HG03354 (cell line): ENCODE measurements around the gene MATK.
"Not testable (repeated sequence)": the region's sequence is repeated elsewhere in the genome, so short reads cannot be mapped to it uniquely, and the experiment has no call there.

Source experiments
- ATAC-seq: cut with Tn5 transposase; IDR thresholded peaks from one replicate; pipeline ENCODE4 v1.9.1; 2021; ENCODE audit warnings: mild to moderate bottlenecking; ENCODE audit not compliant: unreplicated experiment, poor library complexity, severe bottlenecking

The MATK gene

GRCh38 chr19:3817761-3818160, 31.6 kb upstream of the MATK start:
- ATAC-seq, result no peak

- no peak for ATAC-seq
Observed at GRCh38 chr19:3816566-3817218, 30.5 kb upstream of the MATK start.

DNA sequence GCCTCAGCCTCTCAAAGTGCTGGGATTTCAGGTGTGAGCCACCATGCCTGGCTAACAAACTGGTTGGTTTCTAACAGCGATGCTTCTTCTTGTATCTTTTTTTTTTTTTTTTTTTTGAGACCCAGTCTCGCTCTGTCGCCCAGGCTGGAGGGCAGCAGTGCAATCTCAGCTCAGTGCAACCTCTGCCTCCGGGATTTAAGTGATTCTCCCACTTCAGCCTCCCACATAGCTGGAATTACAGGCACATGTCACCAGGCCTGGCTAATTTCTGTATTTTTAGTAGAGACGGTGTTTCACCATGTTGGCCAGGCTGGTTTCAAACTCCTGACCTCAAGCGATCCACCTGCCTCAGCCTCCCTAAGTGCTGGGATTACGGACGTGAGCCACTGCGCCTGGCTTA, 30.0 kb upstream of the MATK start:
- ATAC-seq, result not testable (repeated sequence)

GRCh38 chr19:3814648-3815047, 28.5 kb upstream of the MATK start:
- no peak for ATAC-seq

DNA sequence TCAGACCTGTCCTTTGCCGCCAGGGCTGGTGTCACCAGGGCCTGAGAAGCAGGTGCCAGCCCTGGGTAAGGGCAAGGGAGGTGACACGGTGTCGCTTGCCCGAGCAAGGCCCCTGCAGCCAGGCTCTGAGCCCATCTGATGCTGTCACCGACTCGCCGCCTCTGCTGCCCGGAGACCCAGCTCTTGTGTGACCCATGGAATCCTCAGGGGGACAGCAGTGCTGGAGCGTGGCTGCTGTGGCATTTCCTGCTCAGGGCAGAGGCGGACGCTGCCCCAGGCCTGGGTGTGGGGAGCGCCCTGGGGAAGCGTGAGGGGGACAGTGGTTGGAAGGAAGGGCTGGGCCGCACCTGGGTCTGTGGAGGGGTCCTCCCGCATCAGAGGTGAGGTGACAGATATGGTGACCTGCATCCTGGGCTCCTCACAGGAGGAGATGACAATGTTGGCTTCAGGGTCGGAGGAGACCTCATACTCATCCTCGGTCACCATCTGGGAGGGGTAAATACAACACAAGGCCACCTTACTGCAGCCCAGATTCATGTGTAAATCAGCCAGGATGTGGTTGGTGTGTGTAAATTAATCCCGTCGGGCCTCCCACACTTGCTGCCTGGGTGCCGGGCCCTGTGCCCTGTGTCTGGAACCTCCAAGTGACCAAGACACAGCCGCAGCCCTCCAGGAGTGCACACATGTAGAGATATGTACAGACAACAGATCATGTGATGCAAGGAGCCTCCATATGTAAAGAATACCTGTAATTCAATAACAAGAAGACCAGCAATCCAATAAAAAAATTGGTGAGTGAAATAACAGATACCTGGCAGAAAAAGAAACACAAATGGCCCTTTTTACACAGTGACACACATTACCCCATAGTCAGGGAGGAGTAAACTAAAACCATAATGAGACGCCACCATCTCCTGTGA, 27.6 kb upstream of the MATK start:
- ATAC-seq, result no peak

DNA sequence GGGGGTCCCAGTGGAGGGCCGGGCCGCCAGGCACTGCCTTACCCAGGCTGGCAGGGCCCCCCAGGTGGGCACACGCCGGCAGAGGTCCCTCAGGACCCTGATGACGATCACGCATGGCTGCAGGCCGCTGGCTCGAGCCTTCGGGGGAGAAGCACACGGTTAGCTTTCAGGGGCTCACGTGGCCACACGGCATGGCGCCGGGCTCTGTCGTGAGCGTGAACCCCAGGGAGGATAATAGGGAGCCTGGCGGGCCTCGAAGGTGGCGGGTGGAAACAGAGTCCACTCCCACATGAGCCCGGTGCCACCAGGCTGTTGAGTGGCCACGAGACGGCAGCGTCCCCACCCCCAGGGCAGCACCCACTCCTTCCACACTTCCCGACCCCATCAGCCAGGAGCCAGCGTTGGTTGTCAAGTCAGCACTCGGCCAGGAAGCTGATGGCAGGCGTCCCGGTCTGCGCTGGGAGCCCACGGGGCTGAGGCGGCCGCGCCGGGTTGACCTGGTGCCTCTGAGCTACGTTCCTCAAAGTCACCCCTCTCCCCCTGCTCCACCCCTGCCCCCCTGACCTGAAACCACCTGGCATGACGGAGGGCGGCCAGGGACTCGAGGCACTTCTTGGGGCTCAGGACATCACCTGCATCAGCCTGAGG, 24.7 kb upstream of the MATK start:
- no peak for ATAC-seq

- ATAC-seq, result no peak
Observed at GRCh38 chr19:3809881-3810707, 23.9 kb upstream of the MATK start.

DNA sequence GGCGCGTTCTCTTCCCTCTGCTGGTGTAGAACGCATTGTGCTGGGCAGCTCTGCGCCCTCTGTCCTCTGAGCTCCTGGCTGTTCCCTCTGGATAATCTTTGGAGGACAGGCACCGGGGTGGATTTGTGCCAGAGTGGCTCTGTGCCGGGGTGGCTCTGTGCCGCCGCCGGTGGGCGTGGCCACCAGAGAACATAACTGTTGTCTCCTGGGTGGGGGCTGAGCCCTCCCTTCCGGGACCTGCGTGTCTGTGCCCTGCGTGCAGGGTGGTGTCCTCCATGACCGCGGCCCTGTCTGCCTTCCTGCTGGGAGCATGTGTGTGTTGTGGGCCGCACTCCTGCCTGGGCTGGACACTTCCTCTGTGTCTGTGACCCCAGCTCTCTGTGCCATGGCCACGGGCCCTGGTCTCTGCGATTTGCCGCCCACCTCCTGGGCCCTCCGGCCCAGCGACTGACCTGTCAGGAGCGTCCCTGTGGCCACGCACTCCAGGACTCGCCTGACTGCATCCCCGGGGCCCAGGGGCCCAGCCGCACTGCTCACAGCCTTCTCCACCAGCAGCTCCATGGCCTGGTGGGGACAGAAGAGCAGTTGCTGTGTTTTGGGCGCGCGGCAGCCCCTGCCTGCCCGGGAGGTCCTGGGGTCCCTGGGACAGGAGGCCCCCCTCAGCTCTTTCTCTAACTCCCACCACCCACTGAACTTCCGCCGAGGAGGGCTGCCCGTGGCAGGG, 22.4 kb upstream of the MATK start:
- no peak for ATAC-seq

GRCh38 chr19:3807574-3808354, 21.6 kb upstream of the MATK start:
- no peak for ATAC-seq

- no peak for ATAC-seq
Observed at GRCh38 chr19:3807131-3807480, 20.9 kb upstream of the MATK start.

DNA sequence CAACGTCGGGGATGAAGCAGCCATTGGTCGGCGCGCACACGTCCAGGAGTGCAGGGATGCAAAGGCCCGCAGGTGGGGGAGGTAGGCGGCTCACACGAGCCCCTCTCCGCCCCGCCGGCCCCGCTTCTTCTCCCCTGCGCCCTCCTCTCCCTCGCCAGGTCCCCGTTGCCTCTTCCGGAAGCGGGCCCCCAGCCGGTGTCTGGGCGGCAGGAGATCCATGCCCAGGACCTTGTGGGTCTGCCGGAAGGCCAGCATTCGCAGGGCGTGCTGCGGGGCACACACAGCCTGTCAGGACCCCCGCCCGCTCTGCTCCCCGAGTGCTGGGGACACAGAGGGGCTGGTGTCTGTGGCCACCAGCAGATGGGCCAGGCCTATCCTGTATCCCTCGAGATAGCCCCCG, 19.7 kb upstream of the MATK start:
- no peak for ATAC-seq

DNA sequence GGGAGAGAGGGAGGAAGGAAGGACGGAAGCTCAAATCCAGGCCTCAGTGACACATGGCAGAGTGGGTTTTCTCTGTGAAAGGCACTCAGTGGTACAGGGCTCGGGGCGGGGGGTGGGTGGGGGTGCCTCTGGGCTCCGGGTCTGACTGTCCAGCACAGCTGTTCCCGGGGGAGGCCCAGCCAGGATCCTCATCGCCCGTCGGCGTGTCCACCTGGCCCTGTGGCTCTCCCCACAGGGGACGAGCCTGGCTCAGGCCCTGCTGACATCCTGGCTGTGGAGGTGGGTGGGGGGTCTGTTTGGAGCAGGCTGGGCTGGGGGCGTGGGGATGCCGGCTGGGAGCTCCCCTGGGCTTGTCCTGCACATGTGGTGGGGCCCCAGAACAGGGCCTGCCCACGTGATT, 18.2 kb upstream of the MATK start:
- no peak for ATAC-seq

- no peak for ATAC-seq
Observed at GRCh38 chr19:3803986-3804385, 17.8 kb upstream of the MATK start.

DNA sequence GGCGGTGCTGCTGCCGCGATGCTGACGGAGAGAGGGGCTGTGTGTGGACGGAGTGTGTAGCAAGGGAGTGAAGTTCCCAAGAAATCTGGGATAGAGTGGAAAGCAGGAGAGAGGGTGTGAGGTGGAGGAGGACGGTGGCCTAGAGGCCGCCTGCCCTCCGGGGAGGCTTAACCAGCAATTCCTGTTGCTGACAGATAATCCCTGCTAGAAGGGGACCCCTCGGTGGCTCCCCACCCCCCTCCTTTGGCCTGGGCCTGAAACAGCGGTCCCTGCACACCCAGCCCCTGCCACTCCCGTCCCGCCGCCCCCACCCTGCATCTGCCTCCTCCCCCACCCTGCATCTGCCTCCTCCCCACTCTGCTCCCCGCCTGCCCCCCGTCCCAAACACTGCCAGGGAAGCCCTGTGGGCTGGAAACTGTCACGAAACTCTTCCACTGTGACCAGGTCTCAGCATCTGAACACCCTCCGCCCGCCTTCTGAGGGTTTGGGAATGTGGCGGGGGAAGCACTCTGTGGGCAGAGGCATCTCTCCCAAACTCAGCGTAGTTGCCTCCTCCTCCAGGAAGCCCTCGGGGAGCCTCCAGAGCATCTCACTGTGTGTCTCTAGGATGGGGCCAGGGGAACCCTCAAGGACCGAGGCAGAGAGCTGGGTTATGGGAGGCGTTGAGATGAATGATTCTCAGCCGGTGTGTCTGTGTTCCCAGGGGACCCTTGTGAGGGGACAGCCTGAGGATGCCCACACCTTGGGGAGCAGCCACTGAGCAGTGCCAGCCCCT, 17.1 kb upstream of the MATK start:
- no peak for ATAC-seq

DNA sequence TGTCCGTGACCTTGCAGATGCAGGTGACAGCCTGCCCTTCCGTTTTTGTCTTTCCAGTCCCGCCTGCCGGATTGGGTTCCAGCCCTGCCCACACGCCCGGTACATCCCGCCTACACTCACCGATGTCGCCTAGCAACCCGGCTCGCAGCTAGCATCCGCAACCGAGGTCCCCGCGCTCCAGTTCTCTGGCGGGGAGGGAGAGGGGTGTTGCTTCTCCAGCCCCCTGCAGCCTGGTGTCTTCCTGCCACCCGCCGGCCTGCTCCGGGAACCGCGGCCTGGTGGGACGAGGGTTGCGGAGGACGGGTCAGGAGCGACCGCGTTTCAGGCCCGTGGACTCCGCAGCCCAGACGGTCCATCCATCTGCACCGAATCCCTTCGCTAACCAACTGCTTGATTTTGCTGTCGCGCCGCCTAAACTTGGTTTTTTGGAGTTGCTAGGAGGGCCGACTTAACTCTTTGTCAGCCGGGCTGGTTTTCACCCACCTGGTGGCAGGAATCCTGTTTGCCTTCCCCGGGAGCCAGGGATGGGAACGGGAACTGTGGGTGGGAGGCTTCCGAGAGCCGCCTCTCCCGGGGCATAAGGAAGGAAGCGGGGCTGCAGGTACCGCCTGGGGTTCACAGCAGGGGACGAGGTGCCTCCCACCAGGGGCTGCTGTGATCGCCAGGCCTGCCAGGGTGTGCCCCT, 15.4 kb upstream of the MATK start:
- no peak for ATAC-seq

DNA sequence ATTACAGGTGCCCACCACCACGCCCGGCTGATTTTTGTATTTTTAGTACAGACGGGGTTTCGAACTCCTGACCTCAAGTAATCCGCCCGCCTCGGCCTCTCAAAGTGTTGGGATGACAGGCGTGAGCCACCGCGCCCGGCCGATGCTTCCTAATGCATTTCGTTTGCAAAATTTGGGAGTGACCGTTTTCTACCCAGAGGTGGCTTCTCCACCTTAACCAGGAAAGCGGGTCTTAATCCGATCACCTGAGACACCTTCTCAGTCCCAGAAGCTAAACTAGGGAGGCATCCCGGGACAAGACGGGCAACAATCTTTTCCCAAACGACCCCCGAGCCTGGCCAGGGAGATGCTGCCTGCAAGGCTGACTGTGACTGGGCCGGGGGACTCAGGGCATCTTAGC, 14.8 kb upstream of the MATK start:
- ATAC-seq, result no peak

DNA sequence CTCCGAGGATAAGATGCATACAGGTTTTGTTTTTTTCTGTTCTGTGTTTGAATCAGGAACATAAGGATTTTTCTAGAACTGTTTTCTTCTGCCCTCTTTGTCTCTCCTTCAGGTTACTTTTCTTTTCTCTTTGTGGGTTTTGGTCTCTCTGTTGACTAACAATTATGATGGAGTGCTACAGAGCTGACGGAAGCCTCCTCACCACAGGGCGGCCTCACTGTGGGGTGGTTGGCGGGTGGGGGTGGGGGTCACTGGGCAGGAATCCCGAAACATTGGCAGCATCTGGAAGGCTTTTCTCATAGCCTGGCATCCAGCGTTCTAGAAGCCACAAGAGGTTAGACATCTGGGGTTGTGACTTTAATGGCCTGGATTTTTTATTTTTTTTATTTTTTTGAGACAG, 12.0 kb upstream of the MATK start:
- ATAC-seq, result no peak
